Upper lobe of left lung (tissue), 6 donors: ENCODE data around the gene CARTPT. TPM values are rescaled to one million over a fixed set of nuclear protein-coding genes. Genes with fewer than 3 reads are reported as not detected.

Experiments
- ATAC-seq, 2 donors: fragments of 200-7000 bp; cut with Tn5 transposase; one replicate each; pipeline ENCODE4 v1.9.1; 2022; ENCODE audit warnings: mild to moderate bottlenecking in 2 of 2, moderate library complexity in 2 of 2; ENCODE audit not compliant: low FRiP score in 2 of 2
- DNase-seq, 2 donors: peaks; one replicate each; pipeline ENCODE4 v3.0.0-alpha.2; 2019 to 2020
- H3K27ac ChIP-seq, 4 donors: fragments of 200-600 bp; sonication (generic); one replicate each; pipeline ENCODE4 v1.5.1; 2016 to 2019
- H3K27me3 ChIP-seq, 4 donors: fragments of 200-600 bp; sonication (generic); one replicate each; pipeline ENCODE4 v1.5.1; 2017 to 2019
- H3K36me3 ChIP-seq, 4 donors: fragments of 200-600 bp; sonication (generic); one replicate each; pipeline ENCODE4 v1.5.1; 2016 to 2019
- H3K4me1 ChIP-seq, 4 donors: fragments of 200-600 bp; sonication (generic); one replicate each; pipeline ENCODE4 v1.5.1; 2018 to 2019
- H3K4me3 ChIP-seq, 4 donors: fragments of 200-600 bp; sonication (generic); one replicate each; pipeline ENCODE4 v1.5.1; 2017 to 2019; ENCODE audit warnings: mild to moderate bottlenecking in 2 of 4, moderate library complexity in 1 of 4
- H3K9me3 ChIP-seq, 4 donors: fragments of 200-600 bp; sonication (generic); one replicate each; pipeline ENCODE4 v1.5.1; 2018 to 2019
- CTCF ChIP-seq, 6 experiments: fragments of 450-650 bp in 4 of 6; fragments of 200-600 bp in 2 of 6; sonication (generic) in 2 of 6; IDR thresholded peaks; one replicate each; pipeline ENCODE4 v1.5.1; 2016 to 2019; ENCODE audit warnings: antibody characterized with exemption in 6 of 6
- EP300 ChIP-seq, 4 donors: sonication (generic); formaldehyde crosslinking; IDR thresholded peaks; one replicate each; pipeline ENCODE4 v1.5.1; 2017; ENCODE audit warnings: antibody characterized with exemption in 4 of 4, control low read depth in 2 of 4
- POLR2A ChIP-seq, 4 donors: fragments of 450-650 bp; IDR thresholded peaks; one replicate each; pipeline ENCODE4 v1.5.1; 2016 to 2017; ENCODE audit warnings: antibody characterized with exemption in 4 of 4, mild to moderate bottlenecking in 2 of 4
- POLR2AphosphoS5 ChIP-seq, 2 donors: sonication (generic); formaldehyde crosslinking; IDR thresholded peaks; one replicate each; pipeline ENCODE4 v1.5.1; 2017; ENCODE audit warnings: antibody characterized with exemption in 2 of 2
- WGBS, 2 donors: methylation state at CpG; one replicate each; pipeline ENCODE4 v1.1.5; 2017 to 2018; 5-methylcytosine and 5-hydroxymethylcytosine counted together
- total RNA-seq, 6 donors: library from RNA; depleted of rRNA in 4 of 6; stranded (reverse); fragments of >200 nt in 4 of 6; gene quantifications; one replicate each; pipeline versions ENCODE4 v1.1.0 to v1.2.1, GENCODE V29; 2016 to 2021
- donor health status: DM: no; HTN: no; CAD: no; lungs with moderate emphysema.
- donor health status: DM: no; HTN: yes; CAD: no; lungs with severe emphysema.

Gene CARTPT
- total RNA-seq, 6 donors from 2014 or later = 0.69 TPM; not detected in 5

GRCh38 chr5:71762826-71763225 lies 43.8 kb downstream of the CARTPT start:
- no peak overlapping the region for H3K4me3 ChIP-seq
- H3K27me3 ChIP-seq = no peaks in the 10 kb centered on the region
- no peaks in the 10 kb centered on the region for H3K36me3 ChIP-seq
- WGBS, 2 donors = 91 to 98% methylated on average over 5 of the region's 5 CpGs
- no peak for DNase-seq
- H3K9me3 ChIP-seq = no peaks in the 10 kb centered on the region
- ATAC-seq = no peak
- H3K4me1 ChIP-seq = peaks cover 0 to under 1% (median 0%) of the 10 kb centered on the region in 4 donors
- TF ChIP-seq CTCF (IDR thresholded peaks at IDR 0.05) = no peak
- TF ChIP-seq POLR2AphosphoS5 (IDR thresholded peaks at IDR 0.05) = no peak
- TF ChIP-seq POLR2A (IDR thresholded peaks at IDR 0.05) = no peak
- no peak for TF ChIP-seq EP300 (IDR thresholded peaks at IDR 0.05)
- no peak overlapping the region for H3K27ac ChIP-seq

GRCh38 chr5:71767661-71768060 lies 48.6 kb downstream of the CARTPT start:
- H3K9me3 ChIP-seq = no peaks in the 10 kb centered on the region
- H3K36me3 ChIP-seq = no peaks in the 10 kb centered on the region
- no peaks in the 10 kb centered on the region for H3K4me1 ChIP-seq
- no peak for TF ChIP-seq POLR2A (IDR thresholded peaks at IDR 0.05)
- no peak for TF ChIP-seq POLR2AphosphoS5 (IDR thresholded peaks at IDR 0.05)
- TF ChIP-seq CTCF (IDR thresholded peaks at IDR 0.05) = no peak
- TF ChIP-seq EP300 (IDR thresholded peaks at IDR 0.05) = no peak
- no peak for DNase-seq
- no peaks in the 10 kb centered on the region for H3K27me3 ChIP-seq
- H3K4me3 ChIP-seq = no peak overlapping the region
- no peak overlapping the region for H3K27ac ChIP-seq
- ATAC-seq = no peak

DNA sequence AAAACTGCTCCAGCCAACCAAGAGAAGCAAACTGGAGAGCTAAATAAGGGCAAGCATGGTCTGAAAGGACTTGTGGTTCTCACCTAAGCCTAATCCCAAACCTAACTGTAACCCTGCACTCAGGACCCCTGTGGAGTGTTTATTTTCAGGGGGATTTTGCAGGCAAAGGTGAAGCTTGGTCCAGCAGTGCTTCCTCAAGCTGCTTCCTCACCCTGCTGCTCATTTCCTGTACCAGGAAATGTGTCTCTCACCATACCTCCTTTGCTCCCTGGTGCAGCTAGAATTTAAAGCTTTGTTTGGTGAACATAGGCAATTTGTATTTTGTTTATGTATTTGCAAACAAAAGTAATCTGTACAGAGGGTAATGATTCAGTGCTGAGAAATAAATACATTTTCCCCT lies 50.2 kb downstream of the CARTPT start:
- Histone ChIP-seq H3K27ac (no peak overlapping the region), H3K4me3 (no peak overlapping the region), H3K27me3 (no peaks in the 10 kb centered on the region), H3K9me3 (no peaks in the 10 kb centered on the region), H3K4me1 (no peaks in the 10 kb centered on the region), H3K36me3 (no peaks in the 10 kb centered on the region)
- DNase-seq (no peak), ATAC-seq (no peak)
- TF ChIP-seq POLR2A (IDR thresholded peaks at IDR 0.05) (no peak), EP300 (IDR thresholded peaks at IDR 0.05) (no peak), POLR2AphosphoS5 (IDR thresholded peaks at IDR 0.05) (no peak), CTCF (IDR thresholded peaks at IDR 0.05) (no peak)

GRCh38 chr5:71770381-71770780 lies 51.3 kb downstream of the CARTPT start:
- Histone ChIP-seq H3K4me1 (no peaks in the 10 kb centered on the region), H3K4me3 (no peak overlapping the region), H3K27ac (no peak overlapping the region), H3K27me3 (no peaks in the 10 kb centered on the region), H3K9me3 (no peaks in the 10 kb centered on the region), H3K36me3 (no peaks in the 10 kb centered on the region)
- no peak for ATAC-seq
- no peak for TF ChIP-seq POLR2AphosphoS5 (IDR thresholded peaks at IDR 0.05)
- no peak for TF ChIP-seq CTCF (IDR thresholded peaks at IDR 0.05)
- no peak for TF ChIP-seq POLR2A (IDR thresholded peaks at IDR 0.05)
- TF ChIP-seq EP300 (IDR thresholded peaks at IDR 0.05) = no peak
- no peak for DNase-seq

Other genes starting within 250 kb of the CARTPT start
- 10 to 100 TPM; 23.5 to 43.9 (median 34.4) TPM for gene MCCC2, start 131.9 kb upstream of the CARTPT start, total RNA-seq